K562 (cell line): Measurements from ENCODE around the gene RNF224. TPM values are rescaled to one million over a fixed set of nuclear protein-coding genes. Genes with fewer than 3 reads are reported as not detected.

Source experiments
- ATAC-seq: fragments of 200-7000 bp; cut with Tn5 transposase; 3 replicates; pipeline ENCODE4 v1.9.1; 2020; ENCODE audit warnings: moderate library complexity
- BruUV-seq: library from RNA; stranded (reverse); fragments of 400-500 nt; replicated peaks from 2 replicates; lab custom pipeline; 2021; lab: Mats Ljungman, UMichigan
- CTCF ChIA-PET: fragments of 300-600 bp; formaldehyde crosslinking; extraction: SDS; loops from one replicate; lab custom pipeline; 2021; ENCODE audit warnings: low intra/inter-chr PET ratio; lab: Yijun Ruan, JAX
- POLR2A ChIA-PET: fragments of 300-600, 350-650 bp; sonication (Branson Sonifier 250); formaldehyde crosslinking; extraction: SDS; loops from one replicate; lab custom pipeline; 2021; ENCODE audit warnings: antibody characterized with exemption, inconsistent platforms; lab: Yijun Ruan, JAX
- DNase-seq, 4 experiments: peaks; one replicate each; pipeline versions ENCODE4 v3.0.0 to v3.0.0-alpha.2; 2011 to 2018; ENCODE audit warnings: low spot score in 3 of 4, mixed read lengths in 3 of 4; ENCODE audit errors: extremely low read depth in 1 of 4
- FAIRE-seq: peaks from 2 replicates; lab custom pipeline; 2011; peaks lifted over from hg19 to GRCh38; lab: Jason Lieb, UNC
- H2AFZ ChIP-seq: 2 replicates; pipeline ENCODE4 v1.6.0; 2011; ENCODE audit warnings: low read depth, low read length, control low read depth, inconsistent platforms
- H3K27ac ChIP-seq: fragments of 200-600 bp; 3 replicates; pipeline ENCODE4 v1.8.0; 2011; ENCODE audit warnings: low read depth, mild to moderate bottlenecking, control low read depth, inconsistent platforms, low read length, moderate library complexity, mixed read lengths; ENCODE audit errors: extremely low read depth
- H3K27me3 ChIP-seq, 2 experiments: fragments of 300-600 bp in 1 of 2; 2 replicates in 1 of 2; 3 replicates in 1 of 2; pipeline versions ENCODE4 v1.6.0 to v1.8.0; 2011; ENCODE audit warnings: inconsistent platforms in 2 of 2, low read length in 2 of 2, mild to moderate bottlenecking in 1 of 2, mixed read lengths in 1 of 2, moderate library complexity in 1 of 2; ENCODE audit not compliant: control insufficient read depth in 2 of 2, insufficient read depth in 2 of 2
- H3K36me3 ChIP-seq: fragments of 300-600 bp; 3 replicates; pipeline ENCODE4 v1.8.0; 2011; ENCODE audit warnings: mild to moderate bottlenecking, low read length, inconsistent platforms; ENCODE audit not compliant: control insufficient read depth, insufficient read depth
- H3K4me1 ChIP-seq, 2 experiments: fragments of 200-600 bp in 1 of 2; replicated peaks in 1 of 2; 2 replicates in 1 of 2; 3 replicates in 1 of 2; pipeline versions ENCODE4 v1.5.1 to v1.8.0; 2011; ENCODE audit warnings: inconsistent platforms in 2 of 2, low read length in 2 of 2, mild to moderate bottlenecking in 1 of 2, mixed read lengths in 1 of 2, moderate library complexity in 1 of 2; ENCODE audit not compliant: control insufficient read depth in 2 of 2, insufficient read depth in 2 of 2
- H3K4me2 ChIP-seq: 2 replicates; pipeline ENCODE4 v1.6.1; 2011; ENCODE audit warnings: low read length, control low read depth, inconsistent platforms, mixed read lengths; ENCODE audit not compliant: insufficient read depth
- H3K4me3 ChIP-seq: fragments of 200-600 bp; sonication (generic), shearing (Covaris generic); 2 replicates; pipeline ENCODE4 v1.5.1; 2016; ENCODE audit warnings: control low read depth, inconsistent platforms
- H3K79me2 ChIP-seq: fragments of 200-600 bp; 3 replicates; pipeline ENCODE4 v1.8.0; 2011; ENCODE audit warnings: low read length, inconsistent platforms; ENCODE audit not compliant: control insufficient read depth, insufficient read depth
- H3K9ac ChIP-seq, 2 experiments: 2 replicates each; pipeline versions ENCODE4 v1.6.0 to v1.6.1; 2011; ENCODE audit warnings: low read depth in 2 of 2, low read length in 2 of 2, control low read depth in 1 of 2, inconsistent platforms in 1 of 2, mild to moderate bottlenecking in 1 of 2, mixed read lengths in 1 of 2; ENCODE audit not compliant: insufficient read depth in 1 of 2
- H3K9me1 ChIP-seq: one replicate; pipeline ENCODE4 v1.6.0; 2011; ENCODE audit warnings: inconsistent platforms, mild to moderate bottlenecking, low read length, moderate library complexity; ENCODE audit not compliant: control insufficient read depth, insufficient read depth
- H3K9me3 ChIP-seq: replicated peaks from 2 replicates; pipeline ENCODE4 v1.5.1; 2011; ENCODE audit warnings: low read depth, low read length, inconsistent platforms; ENCODE audit not compliant: control insufficient read depth, insufficient read depth
- H4K20me1 ChIP-seq: replicated peaks from 2 replicates; pipeline ENCODE4 v1.6.1; 2011; ENCODE audit warnings: low read length, inconsistent platforms, mixed read lengths; ENCODE audit not compliant: control insufficient read depth, insufficient read depth
- POLR2AphosphoS2 ChIP-seq: IDR thresholded peaks from 2 replicates; pipeline ENCODE4 v1.6.1; 2012; ENCODE audit warnings: low read length, improper control_type of control experiment
- ZNF444 ChIP-seq: fragments of 250-450 bp; sonication (Bioruptor Pico); IDR thresholded peaks from 2 replicates; pipeline ENCODE4 v1.4.0; 2020; ENCODE audit warnings: mild to moderate bottlenecking, moderate library complexity
- WGBS: fragments of 100-300 bp; shearing (Covaris generic); methylation state at CpG from one replicate; pipeline ENCODE4 v1.1.6; 2016; ENCODE audit warnings: low coverage, mixed read lengths; ENCODE audit not compliant: insufficient coverage; ENCODE audit errors: missing lambda C conversion rate; 5-methylcytosine and 5-hydroxymethylcytosine counted together
- in situ Hi-C: fragments of 300-500 bp; cut with MboI; formaldehyde crosslinking; loops from 4 replicates; pipeline ENCODE4 v1.15.0; 2018; ENCODE audit warnings: inconsistent platforms, mixed read lengths
- intact Hi-C: fragments of 100-400 bp; cut with micrococcal nuclease; formaldehyde crosslinking; loops from 2 replicates; pipeline ENCODE4 v1.14.2; 2022
- polyA plus RNA-seq, 8 experiments: library from polyadenylated mRNA; depleted of rRNA in 4 of 8; stranded (reverse) in 5 of 8; unstranded in 3 of 8; fragments of >200 nt; fragmentation: Nextera tagmentation in 2 of 8; fragmentation: Illumina TruSeq in 1 of 8; extraction: Ambion mirVana in 2 of 8; extraction: Trizol in 1 of 8; gene quantifications; 2 replicates each; pipeline versions ENCODE4 v1.2.1 to v1.2.3, GENCODE V29; 2011 to 2014; ENCODE audit warnings: inconsistent platforms in 1 of 8, missing spikeins in 1 of 8
- total RNA-seq, 7 experiments: library from RNA; depleted of rRNA in 6 of 7; stranded (reverse); fragments of >200 nt in 6 of 7; fragmentation: Illumina TruSeq in 2 of 7; extraction: Trizol in 2 of 7; gene quantifications; 2 replicates each; pipeline versions ENCODE4 v1.2.1 to v1.2.3, GENCODE V29; 2011 to 2021; ENCODE audit warnings: low replicate concordance in 1 of 7
- TF ChIP-seq, protein P1 (sequence below): sonication (generic); formaldehyde crosslinking; IDR thresholded peaks from 2 replicates; pipeline ENCODE4 v1.8.1; 2023; ENCODE audit warnings: mild to moderate bottlenecking, missing genetic modification reagents
- TF ChIP-seq, protein P2 (sequence below): sonication (generic); formaldehyde crosslinking; IDR thresholded peaks from 2 replicates; pipeline ENCODE4 v1.9.0; 2022; ENCODE audit warnings: mild to moderate bottlenecking, missing genetic modification reagents

RNF224 gene
- total and polyA plus RNA-seq, 9 of the 15 experiments (the other 6 are each of a cell fraction or from before 2014, with no cell fraction given): not detected

DNA sequence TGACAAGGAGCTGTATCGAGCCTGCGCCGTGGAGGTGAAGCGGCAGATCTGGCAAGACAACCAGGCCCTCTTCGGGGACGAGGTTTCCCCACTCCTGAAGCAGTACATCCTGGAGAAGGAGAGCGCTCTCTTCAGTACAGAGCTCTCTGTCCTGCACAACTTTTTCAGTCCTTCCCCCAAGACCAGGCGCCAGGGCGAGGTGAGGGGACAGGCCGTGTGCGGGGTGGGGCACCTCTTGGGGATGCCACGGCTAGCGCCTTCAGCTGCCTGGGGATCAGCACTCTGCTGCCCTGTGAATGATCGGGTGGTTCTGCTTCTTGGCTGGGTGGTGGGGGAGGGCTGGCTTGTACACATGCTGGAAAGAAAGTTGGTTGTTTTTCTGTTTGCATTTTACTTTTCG, 29.6 kb downstream of the RNF224 start:
- FAIRE-seq: no peak
- 97% methylated on average over 11 of the region's 15 CpGs for WGBS
- no TSS peak for BruUV-seq

More for the DNA sequence above, 29.6 kb downstream of the RNF224 start:
- H3K4me1 ChIP-seq: peaks cover 13 to 51% of the 10 kb centered on the region in 2 experiments
- ChIA-PET CTCF (no interaction called here), POLR2A (interaction anchor here (0.7 to 8.3 kb wide), 3 partner anchors 10 to 16 kb away, joined by 3 to 221 read pairs (median 4); partner anchors contain the start of gene TUBB4B)
- H3K79me2 ChIP-seq: peaks cover 39% of the 10 kb centered on the region
- no peak overlapping the region for H3K27ac ChIP-seq
- intact Hi-C loops (no loop called here), in situ Hi-C loops (no loop called here)
- TF ChIP-seq, protein P1, sequence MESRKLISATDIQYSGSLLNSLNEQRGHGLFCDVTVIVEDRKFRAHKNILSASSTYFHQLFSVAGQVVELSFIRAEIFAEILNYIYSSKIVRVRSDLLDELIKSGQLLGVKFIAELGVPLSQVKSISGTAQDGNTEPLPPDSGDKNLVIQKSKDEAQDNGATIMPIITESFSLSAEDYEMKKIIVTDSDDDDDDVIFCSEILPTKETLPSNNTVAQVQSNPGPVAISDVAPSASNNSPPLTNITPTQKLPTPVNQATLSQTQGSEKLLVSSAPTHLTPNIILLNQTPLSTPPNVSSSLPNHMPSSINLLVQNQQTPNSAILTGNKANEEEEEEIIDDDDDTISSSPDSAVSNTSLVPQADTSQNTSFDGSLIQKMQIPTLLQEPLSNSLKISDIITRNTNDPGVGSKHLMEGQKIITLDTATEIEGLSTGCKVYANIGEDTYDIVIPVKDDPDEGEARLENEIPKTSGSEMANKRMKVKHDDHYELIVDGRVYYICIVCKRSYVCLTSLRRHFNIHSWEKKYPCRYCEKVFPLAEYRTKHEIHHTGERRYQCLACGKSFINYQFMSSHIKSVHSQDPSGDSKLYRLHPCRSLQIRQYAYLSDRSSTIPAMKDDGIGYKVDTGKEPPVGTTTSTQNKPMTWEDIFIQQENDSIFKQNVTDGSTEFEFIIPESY (CRISPR knock-in tag): peak; percentile 27; the same call in 1 of the 2 replicates
- TF ChIP-seq POLR2AphosphoS2 (no peak), ZNF444 (CRISPR knock-in tag) (no peak)
- TF ChIP-seq, protein P2, sequence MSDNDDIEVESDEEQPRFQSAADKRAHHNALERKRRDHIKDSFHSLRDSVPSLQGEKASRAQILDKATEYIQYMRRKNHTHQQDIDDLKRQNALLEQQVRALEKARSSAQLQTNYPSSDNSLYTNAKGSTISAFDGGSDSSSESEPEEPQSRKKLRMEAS (CRISPR knock-in tag): no peak
- 0 out of 2 replicates have a peak overlapping the region, but pooled peaks have one; percentile 97 for H3K4me2 ChIP-seq
- no peak for DNase-seq
- no peaks in the 10 kb centered on the region; the same call in 1 of the 2 replicates for H4K20me1 ChIP-seq
- H3K9ac ChIP-seq: peak overlapping the region in 1 of 2 experiments; percentile 95; a peak in 2 of 4 replicates
- no peaks in the 10 kb centered on the region for H3K9me1 ChIP-seq
- no peaks in the 10 kb centered on the region for H3K27me3 ChIP-seq
- H3K4me3 ChIP-seq: no peak overlapping the region
- peaks cover 34% of the 10 kb centered on the region for H3K36me3 ChIP-seq
- no peak overlapping the region for H2AFZ ChIP-seq
- no peaks in the 10 kb centered on the region for H3K9me3 ChIP-seq
- ATAC-seq: no peak
